Femur (tissue), 1 donor: ENCODE measurements around the gene HES2.
"Not testable (repeated sequence)": the region's sequence is repeated elsewhere in the genome, so short reads cannot be mapped to it uniquely, and the experiment has no call there.

ENCODE experiments used
- DNase-seq: peaks from one replicate; pipeline ENCODE4 v3.0.0-alpha.2; 2017

Gene HES2

GRCh38 chr1:6384135-6384534, 35.6 kb downstream of the HES2 start:
- DNase-seq = no peak

- DNase-seq = no peak
Measured at GRCh38 chr1:6380037-6380436, 39.7 kb downstream of the HES2 start.

GRCh38 chr1:6378096-6378746, 41.5 kb downstream of the HES2 start:
- no peak for DNase-seq

- DNase-seq = no peak
Measured at GRCh38 chr1:6373961-6374720, 45.6 kb downstream of the HES2 start.

GRCh38 chr1:6372236-6372635, 47.5 kb downstream of the HES2 start:
- not testable (repeated sequence) for DNase-seq

GRCh38 chr1:6370006-6370405, 49.7 kb downstream of the HES2 start:
- DNase-seq = no peak

- DNase-seq = no peak
Measured at GRCh38 chr1:6367381-6368012, 52.2 kb downstream of the HES2 start.

GRCh38 chr1:6365047-6365446, 54.7 kb downstream of the HES2 start:
- DNase-seq = no peak

GRCh38 chr1:6363085-6363884, 56.4 kb downstream of the HES2 start:
- peak; percentile 78 for DNase-seq
